RWPE1 (cell line): Measurements from ENCODE around the gene KXD1.

Experiments
- CTCF ChIA-PET: fragments of 350-600 bp; sonication (Branson Sonifier 250); formaldehyde crosslinking; extraction: SDS; loops from one replicate; lab custom pipeline; 2021; lab: Yijun Ruan, JAX
- POLR2A ChIA-PET: fragments of 400-600 bp; formaldehyde crosslinking; extraction: SDS; loops from one replicate; lab custom pipeline; 2020; ENCODE audit warnings: antibody characterized with exemption; ENCODE audit not compliant: low non-redundant PET; lab: Yijun Ruan, JAX
- DNase-seq: peaks from one replicate; pipeline ENCODE4 v3.0.0; 2012; ENCODE audit warnings: low spot score
- H3K27ac ChIP-seq: fragments of 450-650 bp; 2 replicates; pipeline ENCODE4 v1.5.1; 2017
- TF ChIP-seq, protein P1 (sequence below): fragments of 450-650 bp; conservative IDR thresholded peaks from 2 replicates; pipeline ENCODE4 v1.5.1; 2017; ENCODE audit warnings: low read depth, mild to moderate bottlenecking

KXD1 gene

DNA sequence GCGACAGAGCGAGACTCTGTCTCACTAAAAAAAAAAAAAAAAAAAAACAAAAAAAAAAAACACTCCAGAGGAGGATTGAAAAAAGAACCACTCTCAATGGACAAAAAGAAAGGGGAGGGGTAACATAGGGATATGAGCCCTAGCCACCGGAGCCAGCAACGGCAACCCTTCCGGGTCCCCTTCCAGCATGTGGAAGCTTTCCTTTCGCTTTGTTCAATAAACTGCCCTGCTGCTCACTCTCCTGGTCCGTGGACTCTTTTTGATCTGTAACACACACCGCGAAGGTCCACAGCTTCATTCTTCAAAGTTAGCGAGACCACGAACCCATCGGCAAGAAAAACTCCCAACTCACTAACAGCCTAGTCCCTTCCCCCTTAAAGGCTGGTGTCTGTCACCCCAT is 29.9 kb downstream of the KXD1 start:
- POLR2A ChIA-PET, result interaction anchor here (0.7 to 1.5 kb wide), 2 partner anchors 11 to 15 kb away, joined by 3 to 6 read pairs; partner anchors contain the start of gene UBA52
- H3K27ac ChIP-seq, result peak overlapping the region; percentile 96
- no peak for DNase-seq
- TF ChIP-seq, protein P1, sequence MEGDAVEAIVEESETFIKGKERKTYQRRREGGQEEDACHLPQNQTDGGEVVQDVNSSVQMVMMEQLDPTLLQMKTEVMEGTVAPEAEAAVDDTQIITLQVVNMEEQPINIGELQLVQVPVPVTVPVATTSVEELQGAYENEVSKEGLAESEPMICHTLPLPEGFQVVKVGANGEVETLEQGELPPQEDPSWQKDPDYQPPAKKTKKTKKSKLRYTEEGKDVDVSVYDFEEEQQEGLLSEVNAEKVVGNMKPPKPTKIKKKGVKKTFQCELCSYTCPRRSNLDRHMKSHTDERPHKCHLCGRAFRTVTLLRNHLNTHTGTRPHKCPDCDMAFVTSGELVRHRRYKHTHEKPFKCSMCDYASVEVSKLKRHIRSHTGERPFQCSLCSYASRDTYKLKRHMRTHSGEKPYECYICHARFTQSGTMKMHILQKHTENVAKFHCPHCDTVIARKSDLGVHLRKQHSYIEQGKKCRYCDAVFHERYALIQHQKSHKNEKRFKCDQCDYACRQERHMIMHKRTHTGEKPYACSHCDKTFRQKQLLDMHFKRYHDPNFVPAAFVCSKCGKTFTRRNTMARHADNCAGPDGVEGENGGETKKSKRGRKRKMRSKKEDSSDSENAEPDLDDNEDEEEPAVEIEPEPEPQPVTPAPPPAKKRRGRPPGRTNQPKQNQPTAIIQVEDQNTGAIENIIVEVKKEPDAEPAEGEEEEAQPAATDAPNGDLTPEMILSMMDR, result no peak
- CTCF ChIA-PET, result interaction anchor here (0.6 to 3.2 kb wide), 6 partner anchors 9 to 277 kb away, joined by 3 to 8 read pairs (median 4); partner anchors contain the start of gene UBA52

DNA sequence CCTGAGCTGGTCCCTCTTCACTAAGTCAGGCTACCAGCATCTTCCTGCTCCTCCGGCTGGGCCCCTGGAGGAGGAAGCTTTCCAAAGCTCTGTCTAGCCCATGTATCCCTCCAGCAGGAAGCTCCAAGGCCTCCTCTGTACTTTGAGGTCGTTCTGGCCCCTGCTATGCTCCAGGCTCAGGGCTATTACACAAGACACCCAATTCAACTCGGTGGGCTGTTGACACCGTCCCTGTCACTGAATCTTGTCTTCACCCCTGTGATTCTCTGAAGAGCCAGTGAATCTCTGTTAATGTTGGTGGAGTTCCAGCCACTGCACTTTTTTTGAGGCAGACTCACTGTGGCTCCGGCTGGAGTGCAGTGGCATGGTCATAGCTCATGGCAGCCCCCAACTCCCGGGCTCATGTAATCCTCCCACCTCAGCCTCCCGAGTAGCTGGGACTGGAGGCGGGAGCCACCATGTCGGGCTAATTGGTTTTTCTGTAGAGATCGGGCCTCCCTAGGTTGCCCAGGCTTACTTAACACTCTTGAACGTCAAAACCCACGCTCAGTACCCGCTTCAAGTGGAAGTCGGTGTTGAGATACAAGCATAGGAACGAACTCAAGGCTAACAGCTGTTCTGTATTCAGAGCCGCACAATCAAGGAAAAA is 30.4 kb downstream of the KXD1 start:
- ChIA-PET CTCF (interaction anchor here (0.6 to 3.2 kb wide), 9 partner anchors 10 to 368 kb away, joined by 3 to 8 read pairs (median 4); partner anchors contain the start of gene UBA52), POLR2A (interaction anchor here (1.5 kb wide), 1 partner anchor 16 kb away, joined by 3 read pairs; the partner anchor contains the start of gene UBA52)
- H3K27ac ChIP-seq, result peak overlapping the region; percentile 96
- TF ChIP-seq, protein P1, result no peak
- no peak for DNase-seq

DNA sequence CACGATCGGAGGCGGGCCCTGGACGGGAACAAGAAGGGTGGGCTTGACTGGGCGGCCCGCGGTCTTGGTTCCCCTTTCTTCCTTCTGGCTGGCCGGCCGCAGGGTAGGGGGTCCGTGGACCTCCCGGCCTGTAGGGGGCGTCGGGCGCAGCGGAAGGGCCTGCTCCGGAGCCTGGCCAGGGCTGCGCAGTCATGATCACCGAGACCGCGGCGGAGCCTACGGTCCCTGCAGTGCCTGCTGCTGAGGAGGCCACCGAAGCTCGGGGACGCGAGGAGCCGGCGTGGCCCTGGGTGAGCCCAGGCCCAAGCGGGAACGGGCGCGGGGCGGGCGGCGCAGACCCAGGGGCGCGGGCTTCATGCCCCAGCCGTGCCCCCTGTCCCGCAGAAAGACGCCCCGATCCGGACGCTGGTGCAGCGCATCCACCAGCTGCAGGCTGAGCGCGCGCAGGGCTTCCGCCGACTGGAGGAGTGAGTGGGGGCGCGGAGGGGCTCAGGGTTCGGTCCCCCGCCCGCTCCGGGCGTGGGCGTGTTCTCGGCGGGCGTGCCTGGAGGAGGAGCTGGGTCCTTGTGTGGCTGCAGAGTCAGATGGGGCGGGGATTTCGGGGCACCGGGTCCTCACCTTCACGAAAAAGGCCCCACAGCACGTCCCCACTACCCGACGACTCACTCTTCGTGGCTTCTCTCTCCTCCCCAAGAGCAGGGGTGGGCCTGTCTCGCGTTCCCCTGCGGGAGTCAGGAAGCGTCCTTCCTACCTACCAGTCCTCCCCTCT is 31.1 kb downstream of the KXD1 start, which contains the start of gene REX1BD:
TSS of gene REX1BD (plus strand) at position 188 of the 769 bp plus-strand sequence. CDS start at position 192, 4 bp downstream.
- CTCF ChIA-PET, result interaction anchor here (0.5 to 3.2 kb wide), 18 partner anchors 9 to 367 kb away, joined by 3 to 8 read pairs (median 3); partner anchors contain the start of genes FKBP8 and UBA52
- peak within 1 kb of the TSS; percentile 96 for H3K27ac ChIP-seq
- DNase-seq, result peak; percentile 70
- POLR2A ChIA-PET, result interaction anchor here (0.6 to 1.5 kb wide), 7 partner anchors 16 to 258 kb away, joined by 3 to 6 read pairs (median 3); partner anchors contain the start of genes ELL, FKBP8 and UBA52
- TF ChIP-seq, protein P1, result peak; percentile 98

DNA sequence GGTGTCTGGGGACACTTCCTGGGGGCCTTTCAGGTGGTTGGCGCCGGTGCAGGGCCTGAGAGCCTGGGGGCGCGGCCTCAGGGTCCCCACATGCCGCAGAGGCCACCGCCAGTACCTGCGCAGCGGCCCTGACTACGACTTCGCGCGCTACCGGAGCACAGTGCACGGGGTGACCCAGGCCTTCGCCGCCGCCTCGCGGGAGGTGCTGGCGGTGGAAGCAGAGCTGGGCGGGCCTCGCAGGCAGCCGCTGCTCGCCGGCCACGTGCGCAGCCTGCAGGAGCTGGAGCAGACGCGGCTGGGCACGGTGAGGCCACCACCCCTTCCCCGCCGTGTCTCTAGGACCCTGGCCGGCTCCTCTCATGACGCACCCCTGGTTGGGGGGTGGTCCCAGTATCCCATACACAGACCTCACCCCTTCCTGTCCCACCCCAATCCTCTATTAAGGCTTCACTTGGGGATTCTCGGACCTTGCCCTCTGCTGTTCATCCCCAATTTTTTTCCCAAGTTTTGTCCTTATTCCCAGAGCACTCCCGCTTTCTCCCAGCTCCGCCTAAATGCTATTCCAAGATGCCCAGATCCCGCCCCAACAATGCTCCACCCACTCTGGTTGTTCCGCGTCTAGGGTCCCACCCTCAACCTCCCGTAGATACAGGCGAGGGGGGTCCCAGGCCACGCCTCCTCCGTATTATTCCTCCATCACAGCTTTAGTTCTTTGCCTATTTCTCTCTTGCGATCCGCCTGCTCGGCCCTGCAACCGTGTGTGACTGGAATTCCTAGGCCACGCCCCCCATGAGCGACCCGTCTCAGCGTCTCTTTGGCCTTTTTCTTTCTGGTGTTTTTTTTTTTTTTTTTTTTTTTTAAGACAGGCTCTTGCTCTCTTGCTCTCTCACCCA is 32.0 kb downstream of the KXD1 start:
- TF ChIP-seq, protein P1, result no peak
- peak; percentile 58 for DNase-seq
- ChIA-PET POLR2A (interaction anchor here (0.6 to 1.1 kb wide), 7 partner anchors 34 to 287 kb away, joined by 3 to 6 read pairs (median 4); partner anchors contain the start of genes ELL and FKBP8), CTCF (interaction anchor here (0.6 to 3.2 kb wide), 15 partner anchors 10 to 225 kb away, joined by 3 to 8 read pairs (median 3); partner anchors contain the start of genes FKBP8 and UBA52)
- peak overlapping the region; percentile 96 for H3K27ac ChIP-seq

DNA sequence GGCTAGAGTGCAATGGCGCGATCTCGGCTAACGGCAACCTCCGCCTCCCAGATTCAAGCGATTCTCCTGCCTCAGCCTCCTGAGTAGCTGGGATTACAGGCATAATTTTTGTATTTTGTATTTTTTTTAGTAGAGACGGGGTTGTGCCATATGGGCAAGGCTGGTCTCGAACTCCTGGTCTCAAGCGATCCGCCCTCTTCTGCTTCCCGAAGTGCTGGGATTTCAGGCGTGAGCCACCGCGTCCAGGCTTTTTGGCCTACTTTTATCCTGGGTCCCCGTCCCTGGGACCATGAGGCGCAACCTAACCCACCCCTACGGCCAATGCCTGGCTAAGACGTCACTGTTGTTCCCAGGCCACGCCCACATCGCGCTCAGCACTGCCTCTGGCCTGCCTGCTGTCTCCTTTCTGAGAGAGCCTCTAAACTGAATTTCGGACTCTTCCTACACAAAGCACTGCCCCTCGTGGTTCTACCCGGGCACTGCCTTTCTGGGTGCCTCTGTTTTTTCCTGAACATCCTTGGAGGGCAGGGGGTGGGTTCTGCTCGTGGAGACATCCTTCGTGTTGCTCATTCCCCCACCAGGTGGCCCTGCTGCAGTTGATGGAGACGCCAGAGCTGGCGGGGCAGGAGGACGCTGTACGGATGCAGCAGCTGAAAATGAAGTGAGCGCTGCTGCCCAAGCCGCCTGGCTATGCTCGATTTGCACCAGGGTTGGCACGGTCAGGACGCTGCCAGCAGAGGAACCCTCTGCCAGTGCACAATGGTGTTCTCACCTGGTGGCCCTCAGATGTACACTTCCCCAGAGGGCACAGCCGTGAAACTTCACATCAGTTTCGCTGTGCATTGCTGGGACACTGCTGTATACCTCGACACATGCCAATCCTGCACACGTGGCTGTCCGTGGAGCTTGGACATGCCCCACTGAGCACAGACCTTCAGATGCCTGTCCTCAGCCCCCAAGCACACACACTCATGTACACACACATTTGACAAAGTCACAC is 32.9 kb downstream of the KXD1 start:
- TF ChIP-seq, protein P1, result peak; percentile 81
- ChIA-PET POLR2A (interaction anchor here (0.7 kb wide), 1 partner anchor 286 kb away, joined by 5 read pairs; no protein-coding TSS in a partner anchor), CTCF (interaction anchor here (0.6 to 3.2 kb wide), 6 partner anchors 22 to 189 kb away, joined by 3 to 8 read pairs (median 4); partner anchors contain the start of gene TMEM59L)
- H3K27ac ChIP-seq, result peak overlapping the region; percentile 96
- peak; percentile 59 for DNase-seq
